Islet precursor cell (in vitro differentiated cells): ENCODE results near the gene GRK6.

ENCODE experiments used
- DNase-seq: peaks from one replicate; pipeline ENCODE4 v3.0.0-alpha.2; 2018

Gene GRK6

DNA sequence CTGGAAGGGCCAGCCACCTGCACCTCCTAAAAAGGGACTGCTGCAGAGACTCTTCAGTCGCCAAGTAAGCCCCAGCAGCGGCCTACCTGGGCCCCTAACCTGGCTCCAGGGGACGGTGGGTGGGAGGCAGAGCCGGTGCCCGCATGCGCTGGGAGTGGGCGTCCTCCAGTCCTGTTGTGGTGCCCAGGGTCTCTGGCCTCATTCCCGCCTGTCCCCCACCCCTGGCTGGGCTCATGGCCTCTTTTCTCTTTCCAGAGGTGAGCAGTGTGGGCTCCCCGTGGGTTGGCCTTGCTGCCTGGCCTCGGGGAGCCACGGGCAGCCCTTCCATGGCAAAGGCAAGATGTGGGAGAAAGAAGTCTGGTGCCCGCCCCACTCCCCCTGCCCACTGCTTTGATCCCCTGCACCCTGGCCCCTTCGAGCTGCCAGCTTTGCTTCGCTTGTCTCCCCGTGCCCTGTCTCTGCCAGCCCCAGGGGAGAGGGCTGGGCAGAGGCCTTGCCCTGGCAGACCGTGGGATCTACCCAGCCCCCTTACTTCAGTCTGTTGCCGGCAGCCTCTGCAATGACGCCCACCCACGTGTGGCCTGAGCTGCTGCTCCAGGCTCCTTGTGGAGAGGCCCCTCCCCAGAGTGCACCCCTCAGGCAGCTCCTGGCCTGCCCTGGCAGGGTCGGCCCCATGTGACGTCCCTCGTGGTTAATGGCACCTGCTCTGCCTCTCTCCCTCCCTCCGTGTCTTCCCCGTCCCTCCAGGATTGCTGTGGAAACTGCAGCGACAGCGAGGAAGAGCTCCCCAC lies 14.7 kb downstream of the GRK6 start:
- DNase-seq = peak; percentile 55

DNA sequence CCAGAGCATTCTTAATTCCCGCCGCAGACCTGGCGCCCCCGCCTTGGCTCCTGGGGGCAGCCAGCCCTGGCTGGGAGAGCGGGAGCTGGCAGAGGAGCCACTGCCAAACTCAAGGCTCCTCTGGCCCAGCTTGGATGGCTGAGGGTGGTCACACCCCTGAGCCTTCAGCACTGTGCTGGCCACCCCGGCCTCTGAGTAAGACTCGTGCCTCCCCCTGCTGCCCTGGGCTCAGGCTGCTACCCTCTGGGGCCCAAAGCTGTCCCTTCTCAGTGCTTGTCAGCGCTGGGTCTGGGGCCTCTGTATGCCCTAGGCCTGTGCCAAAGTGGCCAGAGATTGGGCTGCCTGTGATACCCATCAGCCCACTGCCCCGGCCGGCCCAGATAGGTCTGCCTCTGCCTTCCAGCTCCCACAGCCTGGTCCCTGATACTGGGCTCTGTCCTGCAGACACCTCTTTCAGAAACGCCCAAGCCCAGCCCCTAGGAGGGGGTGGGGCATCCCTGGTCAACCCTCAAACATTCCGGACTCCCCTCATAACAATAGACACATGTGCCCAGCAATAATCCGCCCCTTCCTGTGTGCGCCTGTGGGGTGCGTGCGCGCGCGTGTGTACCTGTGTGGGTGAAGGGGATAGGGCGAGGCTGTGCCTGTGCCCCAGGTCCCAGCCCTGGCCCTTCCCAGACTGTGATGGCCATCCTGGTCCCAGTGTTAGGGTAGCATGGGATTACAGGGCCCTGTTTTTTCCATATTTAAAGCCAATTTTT lies 15.8 kb downstream of the GRK6 start:
- DNase-seq = peak; percentile 54

DNA sequence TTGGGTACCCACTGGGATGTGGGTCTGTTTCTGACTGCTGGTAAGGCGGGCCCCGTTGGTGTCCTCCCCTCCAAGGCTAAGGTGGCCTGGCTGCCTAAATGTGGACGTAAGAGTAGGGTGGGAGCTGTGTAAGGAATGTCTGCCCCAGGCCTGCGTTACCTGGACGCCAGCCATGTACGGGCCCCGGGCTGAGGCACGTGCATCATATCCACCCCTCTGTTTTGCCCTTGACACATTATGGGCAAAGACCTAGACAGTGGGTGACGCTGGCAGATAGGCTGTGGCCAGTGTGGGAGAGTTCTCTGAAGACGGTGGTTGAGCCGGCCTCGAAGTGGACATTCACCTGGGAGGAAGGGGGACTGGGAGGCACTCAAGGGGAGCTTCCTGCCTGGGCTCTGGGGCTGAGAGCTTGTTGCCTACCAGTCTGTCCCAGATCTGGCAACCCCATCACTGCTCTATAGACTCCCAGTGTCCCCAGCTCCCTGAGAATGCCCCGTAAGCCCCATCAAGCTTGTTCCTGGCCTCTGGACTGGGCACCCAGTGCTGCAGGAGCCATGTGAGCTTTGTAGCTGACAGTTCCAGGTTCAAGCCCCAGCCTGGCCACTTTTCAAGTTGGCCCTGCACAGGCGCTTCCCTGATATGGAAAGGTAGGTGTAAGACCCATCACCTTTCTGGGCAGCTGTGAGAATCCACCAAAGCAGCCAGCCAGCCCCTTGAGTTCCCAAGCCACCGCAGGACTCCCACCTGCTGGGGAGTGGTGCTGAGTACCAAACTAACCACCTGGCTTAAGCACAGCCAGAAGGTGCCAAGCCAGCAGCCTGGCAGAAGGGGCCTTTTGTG lies 16.9 kb downstream of the GRK6 start:
- no peak for DNase-seq

- DNase-seq = no peak
Measured at GRCh38 chr5:177444106-177445051, 17.9 kb downstream of the GRK6 start.

DNA sequence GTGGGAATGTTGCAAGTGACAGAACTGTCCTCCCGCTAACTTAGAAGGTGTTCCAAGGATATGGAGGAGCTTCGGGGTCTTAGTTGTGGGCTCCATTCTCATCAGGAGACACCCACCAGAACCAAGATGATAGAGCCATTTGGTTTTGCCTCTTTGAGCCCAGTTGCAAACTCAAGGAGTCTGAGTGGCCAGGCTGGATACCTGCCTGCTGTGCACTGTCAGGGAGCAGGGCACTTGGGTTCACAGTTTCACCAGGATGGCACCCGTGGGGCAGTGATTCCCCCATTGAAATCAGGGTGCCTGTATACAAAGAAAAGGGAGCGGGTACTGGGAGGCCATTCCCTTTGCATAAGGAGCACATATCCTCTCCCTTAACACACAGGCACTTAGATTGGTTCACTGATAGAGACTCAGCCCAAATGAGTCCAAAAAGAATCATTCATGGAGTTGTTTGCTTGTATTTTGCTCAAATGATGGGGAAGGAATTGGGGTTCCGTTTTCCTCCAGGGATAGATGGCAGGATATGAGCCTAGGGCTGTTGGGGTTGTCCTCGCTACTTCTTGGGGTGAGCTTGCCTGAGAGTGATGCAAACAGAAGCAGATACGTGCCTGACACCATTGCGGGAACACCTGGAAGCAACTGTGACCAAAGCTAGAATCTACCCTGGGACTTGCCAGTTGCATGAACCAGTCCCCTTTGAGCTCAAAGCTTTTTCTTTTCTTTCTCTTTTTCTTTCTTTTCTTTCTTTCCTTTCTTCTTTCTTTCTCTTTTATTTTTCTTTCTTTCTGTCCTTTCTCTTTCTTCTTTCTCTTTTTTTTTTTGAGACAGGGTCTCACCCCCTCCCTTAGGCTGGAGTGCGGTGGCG lies 18.8 kb downstream of the GRK6 start:
- DNase-seq = no peak

GRCh38 chr5:177445917-177446199 lies 19.4 kb downstream of the GRK6 start:
- DNase-seq = no peak

GRCh38 chr5:177446200-177447065 lies 20.0 kb downstream of the GRK6 start, which contains the start of gene PRR7:
PRR7 (plus strand) TSS chr5:177446814; CDS start chr5:177455068, 8,254 bp downstream.
- DNase-seq = peak; percentile 79

DNA sequence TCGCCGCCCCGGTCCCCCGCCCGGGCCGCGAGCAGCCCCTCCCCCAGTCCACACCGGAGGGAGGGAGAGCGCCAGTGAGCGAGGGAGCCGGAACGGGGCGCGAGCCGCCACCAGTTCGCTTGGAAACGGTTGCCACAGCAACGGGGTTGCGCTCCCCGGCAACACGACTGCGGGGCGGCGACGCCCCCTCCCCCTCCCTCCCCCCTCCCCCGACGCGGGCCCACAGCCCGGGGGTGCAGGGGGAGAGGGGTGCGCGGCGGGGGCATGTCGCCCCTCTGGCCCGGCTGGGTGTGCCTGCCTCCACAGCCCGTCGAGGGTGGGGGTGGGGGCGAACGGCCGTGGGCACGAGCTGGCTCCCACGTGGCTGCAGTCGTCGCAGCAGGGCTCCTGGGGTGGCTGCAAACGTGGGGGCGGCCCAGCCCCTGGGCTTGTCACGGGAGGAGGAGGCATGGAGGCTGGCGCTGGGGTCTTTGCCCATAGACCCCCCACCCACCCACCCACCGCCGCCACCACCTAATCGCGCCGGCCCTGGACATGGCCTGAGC lies 20.7 kb downstream of the GRK6 start:
- DNase-seq = peak; percentile 76

DNA sequence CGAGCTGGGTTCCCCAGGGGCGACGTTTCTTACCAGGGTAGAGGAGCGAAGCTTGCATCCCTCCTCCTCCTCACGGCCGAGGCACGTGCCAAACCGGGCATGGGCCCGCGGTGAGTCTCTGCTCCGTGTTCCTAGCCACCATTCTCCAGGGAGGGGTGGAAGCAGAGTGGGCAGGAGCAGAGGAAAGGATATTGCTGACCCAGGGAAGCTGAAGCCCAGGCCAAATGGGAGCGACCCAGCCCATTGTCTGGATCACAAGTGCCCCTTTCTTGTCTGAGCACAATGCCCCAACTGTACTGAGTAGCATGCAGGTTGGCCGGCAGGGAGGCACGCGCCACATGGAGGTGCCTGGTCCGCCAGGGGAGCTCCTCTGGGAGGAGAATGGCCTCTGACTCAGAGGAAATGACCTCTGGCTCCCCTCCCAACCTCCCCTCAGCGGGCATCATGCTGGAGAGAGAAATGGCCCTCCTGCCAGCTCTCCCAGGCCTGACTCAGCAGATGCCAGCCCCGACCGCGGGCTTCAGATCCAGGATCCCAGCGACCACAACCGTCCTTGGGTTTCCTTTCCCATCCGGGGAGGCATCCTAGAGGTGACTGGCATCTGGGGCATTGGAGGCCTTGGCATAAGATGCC lies 21.3 kb downstream of the GRK6 start:
- DNase-seq = peak; percentile 96

GRCh38 chr5:177448244-177448950 lies 21.9 kb downstream of the GRK6 start:
- DNase-seq = no peak

DNA sequence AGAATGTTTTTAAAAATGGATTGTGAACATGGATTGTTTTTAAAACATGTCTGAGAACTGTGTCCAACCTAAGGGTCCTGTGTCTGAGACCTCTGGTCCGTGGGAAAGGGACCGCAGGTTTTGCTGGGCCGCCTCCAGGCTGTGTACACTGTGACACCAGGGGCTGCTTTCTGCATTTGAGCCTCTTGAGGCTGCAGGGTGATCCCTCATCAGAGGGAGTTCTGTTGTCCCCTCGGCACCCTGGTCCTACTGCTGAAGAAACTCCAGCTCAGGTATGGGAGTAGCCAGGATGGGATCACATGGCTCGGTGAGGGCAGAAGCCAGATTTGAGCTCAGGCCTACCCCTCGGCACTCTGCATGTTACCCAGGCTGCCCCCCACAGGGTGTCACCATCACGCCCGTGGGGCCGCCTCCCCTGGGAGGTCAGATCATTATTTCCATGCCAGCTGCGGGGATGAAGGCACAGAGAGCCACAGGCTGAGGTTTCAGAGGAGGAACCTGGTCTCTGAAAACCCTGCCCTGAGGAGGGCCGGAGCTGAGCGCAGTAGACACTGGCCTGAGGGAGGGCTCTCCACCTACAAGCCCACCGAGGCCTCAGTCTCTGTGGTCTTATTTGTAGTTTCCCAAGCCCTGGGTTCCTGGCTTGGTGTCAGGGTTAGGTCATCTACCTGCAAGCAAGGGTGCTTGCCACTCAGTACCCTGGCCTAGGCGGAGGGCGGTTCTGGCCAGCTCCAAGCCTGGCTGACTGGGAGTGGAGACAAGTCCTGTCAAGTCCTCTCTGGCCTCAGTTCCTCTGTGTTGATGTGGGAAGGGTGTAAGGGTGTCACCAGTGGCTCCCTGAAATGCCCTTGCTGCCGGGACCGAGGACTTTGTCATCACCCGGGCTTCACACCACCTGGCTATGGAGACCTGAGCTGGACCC lies 22.9 kb downstream of the GRK6 start:
- no peak for DNase-seq

GRCh38 chr5:177450667-177451424 lies 24.4 kb downstream of the GRK6 start:
- DNase-seq = no peak

GRCh38 chr5:177452688-177453638 lies 26.5 kb downstream of the GRK6 start:
- no peak for DNase-seq

- DNase-seq = no peak
Measured at GRCh38 chr5:177453852-177454396, 27.4 kb downstream of the GRK6 start.

DNA sequence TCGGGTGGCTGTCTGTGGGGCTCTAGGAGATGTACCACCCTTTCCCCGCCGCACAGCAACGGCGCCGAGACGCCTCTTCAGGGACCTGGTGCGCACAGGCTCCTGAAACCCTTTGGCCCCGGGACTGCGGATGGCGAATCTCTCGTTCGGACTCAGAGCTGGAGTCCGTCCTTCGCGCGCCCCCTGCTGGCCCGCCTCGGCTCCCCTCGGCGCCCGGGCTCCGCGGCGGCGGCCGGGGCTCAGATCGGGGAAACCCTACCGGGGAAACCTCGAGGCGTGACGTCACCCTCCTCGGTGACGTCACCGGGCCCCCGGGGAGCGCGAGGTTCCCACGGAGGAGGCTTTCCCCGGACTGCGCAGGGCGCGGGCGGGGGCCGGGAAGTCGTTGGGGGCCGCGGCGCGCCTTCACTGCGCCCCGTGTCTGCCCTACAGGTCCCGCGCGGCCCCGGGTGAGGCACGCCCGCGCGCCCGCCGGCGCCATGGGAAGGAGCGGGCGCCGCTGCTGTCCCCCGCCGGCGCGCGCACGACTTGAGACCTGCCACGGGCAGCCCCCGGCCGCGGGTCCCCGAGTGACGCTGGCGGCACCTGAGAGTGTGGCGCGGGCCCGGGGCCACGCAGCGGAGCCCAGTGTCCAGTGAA lies 28.0 kb downstream of the GRK6 start:
- peak; percentile 94 for DNase-seq
